Activated T-cell treated with anti-CD3 and anti-CD28 coated beads, Interleukin-2, amount 50 U/mL, for 1 hour (primary cell): ENCODE data around the gene ZSCAN18.

ENCODE experiments used
- DNase-seq: peaks from one replicate; pipeline ENCODE4 v3.0.0-alpha.2; 2020

The ZSCAN18 gene

GRCh38 chr19:58085348-58085875, 12.6 kb downstream of the ZSCAN18 start:
- DNase-seq, result no peak

- no peak for DNase-seq
These were observed 13.3 kb downstream of the ZSCAN18 start for GRCh38 chr19:58084596-58085347.

GRCh38 chr19:58083021-58083420, 15.0 kb downstream of the ZSCAN18 start:
- DNase-seq, result no peak

GRCh38 chr19:58079792-58080191, 18.2 kb downstream of the ZSCAN18 start:
- DNase-seq, result no peak

- DNase-seq, result no peak
These were observed 30.7 kb downstream of the ZSCAN18 start for GRCh38 chr19:58067240-58067912.

GRCh38 chr19:58063712-58064111, 34.3 kb downstream of the ZSCAN18 start:
- DNase-seq, result no peak

GRCh38 chr19:58060231-58060630, 37.8 kb downstream of the ZSCAN18 start:
- no peak for DNase-seq

- DNase-seq, result no peak
These were observed 38.4 kb downstream of the ZSCAN18 start for GRCh38 chr19:58059671-58060078.

- DNase-seq, result peak; percentile 60
These were observed 38.9 kb downstream of the ZSCAN18 start, which contains the start of gene ZNF135 for GRCh38 chr19:58059003-58059670. Gene ZNF135 (plus strand): TSS chr19:58059282. CDS start chr19:58060003, 721 bp downstream.

GRCh38 chr19:58058467-58058866, 39.6 kb downstream of the ZSCAN18 start:
- DNase-seq, result no peak

GRCh38 chr19:58056861-58057260, 41.2 kb downstream of the ZSCAN18 start:
- DNase-seq, result no peak

GRCh38 chr19:58056261-58056660, 41.8 kb downstream of the ZSCAN18 start:
- DNase-seq, result no peak

- no peak for DNase-seq
These were observed 42.8 kb downstream of the ZSCAN18 start for GRCh38 chr19:58054901-58055874.

- DNase-seq, result no peak
These were observed 44.4 kb downstream of the ZSCAN18 start for GRCh38 chr19:58053480-58054156.

GRCh38 chr19:58052256-58052655, 45.8 kb downstream of the ZSCAN18 start:
- DNase-seq, result no peak

GRCh38 chr19:58047672-58048071, 50.4 kb downstream of the ZSCAN18 start:
- DNase-seq, result no peak

- DNase-seq, result no peak
These were observed 51.2 kb downstream of the ZSCAN18 start for GRCh38 chr19:58046856-58047255.

GRCh38 chr19:58045411-58046050, 52.5 kb downstream of the ZSCAN18 start:
- DNase-seq, result no peak

- no peak for DNase-seq
These were observed 53.1 kb downstream of the ZSCAN18 start for GRCh38 chr19:58044886-58045285.

- DNase-seq, result no peak
These were observed 53.6 kb downstream of the ZSCAN18 start for GRCh38 chr19:58044391-58044790.
